22Rv1 (cell line): Measurements from ENCODE around the gene MEAF6.
"Not testable (repeated sequence)": the region's sequence is repeated elsewhere in the genome, so short reads cannot be mapped to it uniquely, and the experiment has no call there.

Experiments used
- ZFX ChIP-seq: fragments of 450-650 bp; IDR thresholded peaks from 2 replicates; pipeline ENCODE4 v1.6.1; 2017; ENCODE audit warnings: antibody characterized with exemption, borderline replicate concordance
- TF ChIP-seq, protein P1 (sequence below): fragments of 450-650 bp; IDR thresholded peaks from 2 replicates; pipeline ENCODE4 v1.5.1; 2017; ENCODE audit warnings: mild to moderate bottlenecking

DNA sequence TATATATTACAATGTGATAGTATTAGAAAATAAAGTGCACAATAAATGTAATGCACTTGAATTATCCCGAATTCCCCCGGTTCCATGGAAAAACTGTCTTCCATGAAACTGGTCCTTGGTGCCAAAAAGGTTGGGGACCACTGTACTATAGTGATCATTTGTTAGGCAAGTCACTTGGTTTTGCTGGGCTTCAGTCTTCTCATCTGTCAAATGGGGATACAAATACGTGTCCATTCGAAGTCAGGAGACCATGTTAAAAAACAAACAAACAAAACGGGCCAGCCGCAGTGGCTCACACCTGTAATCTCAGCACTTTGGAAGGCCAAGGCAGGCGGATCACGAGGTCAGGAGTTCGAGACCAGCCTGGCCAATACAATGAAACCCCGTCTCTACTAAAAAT is 24.6 kb upstream of the MEAF6 start:
- TF ChIP-seq, protein P1, sequence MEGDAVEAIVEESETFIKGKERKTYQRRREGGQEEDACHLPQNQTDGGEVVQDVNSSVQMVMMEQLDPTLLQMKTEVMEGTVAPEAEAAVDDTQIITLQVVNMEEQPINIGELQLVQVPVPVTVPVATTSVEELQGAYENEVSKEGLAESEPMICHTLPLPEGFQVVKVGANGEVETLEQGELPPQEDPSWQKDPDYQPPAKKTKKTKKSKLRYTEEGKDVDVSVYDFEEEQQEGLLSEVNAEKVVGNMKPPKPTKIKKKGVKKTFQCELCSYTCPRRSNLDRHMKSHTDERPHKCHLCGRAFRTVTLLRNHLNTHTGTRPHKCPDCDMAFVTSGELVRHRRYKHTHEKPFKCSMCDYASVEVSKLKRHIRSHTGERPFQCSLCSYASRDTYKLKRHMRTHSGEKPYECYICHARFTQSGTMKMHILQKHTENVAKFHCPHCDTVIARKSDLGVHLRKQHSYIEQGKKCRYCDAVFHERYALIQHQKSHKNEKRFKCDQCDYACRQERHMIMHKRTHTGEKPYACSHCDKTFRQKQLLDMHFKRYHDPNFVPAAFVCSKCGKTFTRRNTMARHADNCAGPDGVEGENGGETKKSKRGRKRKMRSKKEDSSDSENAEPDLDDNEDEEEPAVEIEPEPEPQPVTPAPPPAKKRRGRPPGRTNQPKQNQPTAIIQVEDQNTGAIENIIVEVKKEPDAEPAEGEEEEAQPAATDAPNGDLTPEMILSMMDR = not testable (repeated sequence)
- not testable (repeated sequence) for TF ChIP-seq ZFX
